SU-DHL-6 (cell line): ENCODE results near the gene SOS1.

Experiments
- H2AFZ ChIP-seq: fragments of 200-600 bp; sonication (generic); 2 replicates; pipeline ENCODE4 v1.6.1; 2014; ENCODE audit warnings: low read depth, mild to moderate bottlenecking, moderate library complexity, mixed read lengths, antibody characterized with exemption, low read length; ENCODE audit not compliant: severe bottlenecking
- H3F3A ChIP-seq: fragments of 200-600 bp; shearing (Covaris generic); 2 replicates; pipeline ENCODE4 v1.6.0; 2016; ENCODE audit warnings: antibody characterized with exemption, mild to moderate bottlenecking; ENCODE audit not compliant: insufficient read depth
- H3K27ac ChIP-seq: fragments of 200-600 bp; sonication (generic); 2 replicates; pipeline ENCODE4 v1.5.1; 2016; ENCODE audit warnings: low read depth, mild to moderate bottlenecking, low read length, moderate library complexity, mixed read lengths
- H3K27me3 ChIP-seq: fragments of 200-600 bp; sonication (generic), shearing (Covaris generic); 2 replicates; pipeline ENCODE4 v1.6.0; 2014; ENCODE audit warnings: mild to moderate bottlenecking, low read length
- H3K36me3 ChIP-seq: fragments of 200-600 bp; sonication (generic); 2 replicates; pipeline ENCODE4 v1.6.1; 2014; ENCODE audit warnings: mild to moderate bottlenecking, low read length, mixed read lengths
- H3K4me2 ChIP-seq: fragments of 300-600, 200-600 bp; shearing (Covaris generic), sonication (generic); 2 replicates; pipeline ENCODE4 v1.6.0; 2014; ENCODE audit warnings: low read length, low read depth, mild to moderate bottlenecking; ENCODE audit not compliant: poor library complexity, severe bottlenecking
- H3K4me3 ChIP-seq: fragments of 200-600 bp; sonication (generic); 2 replicates; pipeline ENCODE4 v1.5.1; 2014; ENCODE audit warnings: antibody characterized with exemption, low read length, mild to moderate bottlenecking, mixed read lengths; ENCODE audit not compliant: insufficient read depth, poor library complexity, severe bottlenecking
- H3K79me2 ChIP-seq: fragments of 200-600 bp; sonication (generic); 2 replicates; pipeline ENCODE4 v1.6.1; 2014; ENCODE audit warnings: mild to moderate bottlenecking, low read length, moderate library complexity; ENCODE audit not compliant: insufficient read depth
- H3K9ac ChIP-seq: fragments of 200-600 bp; sonication (generic); 2 replicates; pipeline ENCODE4 v1.7.0; 2014; ENCODE audit warnings: mild to moderate bottlenecking, low read length
- H3K9me2 ChIP-seq: fragments of 200-600 bp; sonication (generic); replicated peaks from 2 replicates; pipeline ENCODE4 v1.6.1; 2014; ENCODE audit warnings: low read length; ENCODE audit not compliant: insufficient read depth
- H3K9me3 ChIP-seq: fragments of 200-600 bp; sonication (generic); 2 replicates; pipeline ENCODE4 v1.6.1; 2014; ENCODE audit warnings: low read length, mixed read lengths; ENCODE audit not compliant: insufficient read depth
- H4K20me1 ChIP-seq: fragments of 200-600 bp; sonication (generic); 2 replicates; pipeline ENCODE4 v1.6.1; 2014; ENCODE audit warnings: low read depth, mild to moderate bottlenecking, antibody characterized with exemption, low read length, moderate library complexity, mixed read lengths
- CTCF ChIP-seq: fragments of 200-600 bp; sonication (generic); IDR thresholded peaks from one replicate; pipeline ENCODE4 v1.5.1; 2017; ENCODE audit warnings: antibody characterized with exemption, mild to moderate bottlenecking, low read length, moderate library complexity; ENCODE audit not compliant: insufficient read depth, poor library complexity, severe bottlenecking
- EZH2phosphoT487 ChIP-seq: fragments of 200-600 bp; sonication (generic), shearing (Covaris generic); conservative IDR thresholded peaks from 2 replicates; pipeline ENCODE4 v1.6.1; 2018; ENCODE audit warnings: mild to moderate bottlenecking, antibody characterized with exemption, low read length, moderate library complexity, mixed read lengths

The SOS1 gene

DNA sequence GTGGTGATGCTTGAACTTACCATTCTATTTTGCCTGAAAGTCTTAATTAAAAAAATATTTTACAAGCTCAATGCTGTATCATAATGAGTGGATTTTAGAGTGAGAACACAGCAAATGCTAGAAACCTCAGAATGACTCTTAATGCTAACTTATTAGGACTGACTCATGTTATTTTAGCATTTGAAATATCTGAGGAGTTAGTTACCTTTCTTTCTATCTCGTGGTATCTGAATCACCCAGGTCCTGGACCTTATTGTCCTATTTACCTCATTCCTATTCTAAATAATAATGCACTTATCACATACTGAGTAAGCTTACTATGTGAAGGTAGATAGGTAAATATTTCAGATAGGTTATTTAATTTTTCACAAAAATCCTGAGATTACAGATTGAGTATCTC is 70.7 kb downstream of the SOS1 start:
- no peaks in the 10 kb centered on the region for H3K9me2 ChIP-seq
- H3F3A ChIP-seq, result no peaks in the 10 kb centered on the region
- no peaks in the 10 kb centered on the region for H3K9me3 ChIP-seq
- no peak overlapping the region for H3K27ac ChIP-seq
- peaks cover 12% of the 10 kb centered on the region; the same call in 1 of the 2 replicates for H3K36me3 ChIP-seq
- H3K27me3 ChIP-seq, result no peaks in the 10 kb centered on the region
- H3K79me2 ChIP-seq, result no peaks in the 10 kb centered on the region
- H3K4me3 ChIP-seq, result no peak overlapping the region
- H2AFZ ChIP-seq, result no peak overlapping the region
- H4K20me1 ChIP-seq, result no peaks in the 10 kb centered on the region
- no peak overlapping the region for H3K9ac ChIP-seq
- TF ChIP-seq EZH2phosphoT487 (no peak), CTCF (no peak)
- no peak overlapping the region for H3K4me2 ChIP-seq

DNA sequence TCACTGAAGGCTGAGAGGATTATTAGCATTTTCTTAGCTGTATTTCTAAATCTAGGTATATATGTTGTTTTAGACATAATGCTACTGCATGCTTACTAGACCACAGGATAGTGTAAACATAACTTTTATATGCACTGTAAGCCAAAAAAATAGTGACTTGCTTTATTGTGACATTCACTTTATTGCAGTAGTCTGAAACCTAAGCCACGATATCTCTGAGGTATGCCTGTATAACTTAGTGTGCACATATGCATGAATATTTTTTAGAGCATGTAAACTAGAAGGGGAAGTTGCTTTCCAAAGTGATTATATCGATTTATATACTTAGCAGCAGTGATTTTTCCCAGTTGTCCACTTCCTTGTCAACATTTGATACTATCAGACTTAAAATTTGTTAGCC is 81.8 kb downstream of the SOS1 start:
- Histone ChIP-seq H2AFZ (no peak overlapping the region), H3K4me3 (no peak overlapping the region), H3K36me3 (peaks cover 5% of the 10 kb centered on the region; the same call in 1 of the 2 replicates), H3K9ac (no peak overlapping the region), H3K27me3 (no peaks in the 10 kb centered on the region), H3K27ac (no peak overlapping the region), H3K4me2 (no peak overlapping the region), H4K20me1 (no peaks in the 10 kb centered on the region), H3F3A (0 out of 2 replicates have a peak, but pooled peaks cover 8% of the 10 kb centered on the region), H3K79me2 (no peaks in the 10 kb centered on the region), H3K9me3 (no peaks in the 10 kb centered on the region), H3K9me2 (no peaks in the 10 kb centered on the region)
- no peak for TF ChIP-seq CTCF
- no peak for TF ChIP-seq EZH2phosphoT487

GRCh38 chr2:39033980-39034379 is 86.9 kb downstream of the SOS1 start:
- no peak for TF ChIP-seq CTCF
- no peaks in the 10 kb centered on the region for H4K20me1 ChIP-seq
- no peak overlapping the region for H3K4me3 ChIP-seq
- no peak overlapping the region for H3K9ac ChIP-seq
- H3K27ac ChIP-seq, result no peak overlapping the region
- H3K4me2 ChIP-seq, result no peak overlapping the region
- 0 out of 2 replicates have a peak, but pooled peaks cover 8% of the 10 kb centered on the region for H3F3A ChIP-seq
- no peaks in the 10 kb centered on the region for H3K27me3 ChIP-seq
- H3K9me3 ChIP-seq, result no peaks in the 10 kb centered on the region
- no peaks in the 10 kb centered on the region for H3K9me2 ChIP-seq
- H3K79me2 ChIP-seq, result no peaks in the 10 kb centered on the region
- peaks cover 10% of the 10 kb centered on the region; the same call in 1 of the 2 replicates for H3K36me3 ChIP-seq
- H2AFZ ChIP-seq, result no peak overlapping the region

- Histone ChIP-seq H3K9me3 (no peaks in the 10 kb centered on the region), H3F3A (peaks cover 9% of the 10 kb centered on the region; the same call in 1 of the 2 replicates), H3K79me2 (no peaks in the 10 kb centered on the region), H3K4me2 (no peak overlapping the region), H2AFZ (no peak overlapping the region), H3K27me3 (no peaks in the 10 kb centered on the region), H3K36me3 (peaks cover 5% of the 10 kb centered on the region; the same call in 1 of the 2 replicates), H3K9ac (no peak overlapping the region), H3K9me2 (no peaks in the 10 kb centered on the region), H3K27ac (no peak overlapping the region), H3K4me3 (no peak overlapping the region), H4K20me1 (no peaks in the 10 kb centered on the region)
- TF ChIP-seq EZH2phosphoT487, result no peak
- no peak for TF ChIP-seq CTCF
Measured at GRCh38 chr2:39027421-39027820, 93.4 kb downstream of the SOS1 start.
